ENCODE measurements around the gene MIEF2. TPM values are rescaled to one million over a fixed set of nuclear protein-coding genes. Genes with fewer than 3 reads are reported as not detected.

The MIEF2 gene
- total and polyA plus RNA-seq, 11 donors = 18.8 to 46.9 (median 26.7) TPM

- peaks cover 0 to 43% (median 34%) of the 10 kb centered on the region in 12 donors for H3K4me1 ChIP-seq
- DNase-seq (peak in 4 of 5 donors; percentile 57 to 67 (median 64)), ATAC-seq (peak in 3 of 4 donors; percentile 4 to 24 (median 17))
- no peaks in the 10 kb centered on the region for H3K27me3 ChIP-seq
- 51 to 74% (median 66%) methylated on average over 8 to 12 of the region's 12 CpGs for WGBS, 4 donors
- no peaks in the 10 kb centered on the region for H3K9me3 ChIP-seq
- peaks cover 0 to 42% (median 34%) of the 10 kb centered on the region in 9 donors for H3K36me3 ChIP-seq
- intact Hi-C loops (cut with DNase I) = loop anchor here in 2 of 10 donors (5.0 to 10.0 kb wide), 2 partner anchors 50 to 52 kb away; partner anchors contain the start of genes TOP3A (in 2 of the 2) and SMCR8 (in 1 of the 2)
- TF ChIP-seq CTCF (IDR thresholded peaks at IDR 0.05) (no peak), POLR2A (IDR thresholded peaks at IDR 0.05) (no peak)
- peak overlapping the region in 6 of 12 donors; percentile 74 to 94 (median 88) for H3K4me3 ChIP-seq
- H3K27ac ChIP-seq = peak overlapping the region in 10 of 12 donors; percentile 35 to 99 (median 96)
These were observed 2.2 kb downstream of the MIEF2 start for GRCh38 chr17:18262641-18263040.

- TF ChIP-seq CTCF (IDR thresholded peaks at IDR 0.05) = no peak
- no peak for TF ChIP-seq POLR2A (IDR thresholded peaks at IDR 0.05)
- Histone ChIP-seq H3K9me3 (no peaks in the 10 kb centered on the region), H3K4me3 (no peak overlapping the region), H3K27me3 (no peaks in the 10 kb centered on the region), H3K36me3 (peaks cover 0 to 45% (median 34%) of the 10 kb centered on the region in 9 donors), H3K4me1 (peaks cover 0 to 36% (median 30%) of the 10 kb centered on the region in 12 donors), H3K27ac (no peak overlapping the region)
- WGBS, 4 donors = 89 to 92% (median 91%) methylated on average over 4 to 50 of the region's 50 CpGs
- ATAC-seq (no peak), DNase-seq (no peak)
- intact Hi-C loops (cut with DNase I) = loop anchor here in 2 of 10 donors (5.0 to 10.0 kb wide), 2 partner anchors 48 to 51 kb away; partner anchors contain the start of genes TOP3A (in 2 of the 2) and SMCR8 (in 1 of the 2)
These were observed 3.6 kb downstream of the MIEF2 start for GRCh38 chr17:18263885-18264682.

GRCh38 chr17:18267366-18267765 lies 6.9 kb downstream of the MIEF2 start:
- peaks cover 0 to 45% (median 34%) of the 10 kb centered on the region in 9 donors for H3K36me3 ChIP-seq
- 79 to 96% (median 80%) methylated on average over 5 to 10 of the region's 10 CpGs for WGBS, 4 donors

More at GRCh38 chr17:18267366-18267765, 6.9 kb downstream of the MIEF2 start:
- no peak overlapping the region for H3K4me3 ChIP-seq
- H3K4me1 ChIP-seq = peaks cover 0 to 9% (median 8%) of the 10 kb centered on the region in 12 donors
- DNase-seq (no peak), ATAC-seq (no peak)
- intact Hi-C loops (cut with DNase I) = loop anchor here in 1 of 10 donors (10.0 kb wide), 1 partner anchor 47 kb away; the partner anchor contains the start of genes SMCR8 and TOP3A
- H3K9me3 ChIP-seq = no peaks in the 10 kb centered on the region
- H3K27me3 ChIP-seq = no peaks in the 10 kb centered on the region
- no peak overlapping the region for H3K27ac ChIP-seq
- TF ChIP-seq POLR2A (IDR thresholded peaks at IDR 0.05) (no peak), CTCF (IDR thresholded peaks at IDR 0.05) (no peak)
